ENCODE measurements around the gene EI24. TPM values are rescaled to one million over a fixed set of nuclear protein-coding genes. Genes with fewer than 3 reads are reported as not detected.

The EI24 gene
- total and polyA plus RNA-seq, 2 of the 8 experiments (the other 6 are each of a cell fraction or from before 2014, with no cell fraction given): 135 to 264 TPM

- Histone ChIP-seq H2BK15ac (ENCODE audit: low read length) (no peak overlapping the region), H3K9ac (replicated peaks in 1 of 4; ENCODE audit: extremely low read depth in 1 of 4, low read depth in 3 of 4, low read length in 3 of 4) (no peak overlapping the region), H3K9me3 (ENCODE audit: insufficient read depth in 2 of 2, low read depth in 1 of 2, low read length in 1 of 2) (peaks cover 28 to 37% of the 10 kb centered on the region in 2 experiments), H2BK20ac (ENCODE audit: low read length) (no peak overlapping the region), H3K14ac (ENCODE audit: insufficient read length) (no peak overlapping the region), H3K18ac (ENCODE audit: extremely low read depth, low read length) (no peak overlapping the region), H3K27me3 (replicated peaks in 1 of 4; ENCODE audit: control insufficient read depth in 3 of 4, extremely low read depth in 1 of 4, insufficient read depth in 3 of 4, low read length in 3 of 4) (no peaks in the 10 kb centered on the region), H3K56ac (replicated peaks; ENCODE audit: insufficient read length, low read depth, low read length) (no peak overlapping the region), H3K36me3 (ENCODE audit: control insufficient read depth in 2 of 4, insufficient read depth in 4 of 4, low read length in 3 of 4) (no peaks in the 10 kb centered on the region), H3K4me1 (replicated peaks in 1 of 4; ENCODE audit: control insufficient read depth in 3 of 4, insufficient read depth in 4 of 4, low read length in 3 of 4) (no peaks in the 10 kb centered on the region), H3K79me2 (ENCODE audit: control insufficient read depth in 1 of 2, insufficient read depth in 2 of 2, low read length in 2 of 2) (no peaks in the 10 kb centered on the region), H2BK120ac (replicated peaks; ENCODE audit: low read depth, low read length) (no peak overlapping the region), H3K27ac (ENCODE audit: low read depth, low read length) (no peak overlapping the region), H3K79me1 (ENCODE audit: low read depth, low read length) (no peaks in the 10 kb centered on the region), H4K91ac (replicated peaks; ENCODE audit: insufficient read length, low read length) (no peak overlapping the region), H3K23me2 (ENCODE audit: low read depth, low read length) (no peaks in the 10 kb centered on the region), H3K4me2 (ENCODE audit: insufficient read depth in 1 of 2, low read depth in 2 of 2, low read length in 2 of 2) (no peak overlapping the region), H2BK5ac (ENCODE audit: low read depth, low read length) (no peak overlapping the region), H2AK5ac (ENCODE audit: low read depth, low read length) (no peak overlapping the region), H4K20me1 (replicated peaks in 1 of 2; ENCODE audit: control insufficient read depth in 1 of 2, insufficient read depth in 2 of 2, low read length in 2 of 2) (no peaks in the 10 kb centered on the region), H2BK12ac (ENCODE audit: low read depth, low read length) (no peak overlapping the region), H4K5ac (ENCODE audit: insufficient read length, low read depth, low read length) (no peak overlapping the region), H3K4ac (replicated peaks; ENCODE audit: insufficient read length, low read depth, low read length) (no peak overlapping the region), H3K23ac (ENCODE audit: insufficient read length) (no peak overlapping the region), H3K4me3 (ENCODE audit: extremely low read depth in 1 of 4, insufficient read depth in 2 of 4, low read depth in 3 of 4, low read length in 4 of 4) (no peak overlapping the region), H4K8ac (ENCODE audit: extremely low read depth, insufficient read depth, low read length) (no peak overlapping the region), H2AFZ (ENCODE audit: low read length) (no peak overlapping the region)
- no peak for FAIRE-seq
- DNase-seq (ENCODE audit: low read depth in 1 of 2, low spot score in 2 of 2): no peak
- WGBS, 2 experiments (ENCODE audit: extremely low coverage in 1 of 2, insufficient coverage in 1 of 2, insufficient read length in 1 of 2, insufficient replicate concordance in 2 of 2, low coverage in 1 of 2, low lambda C conversion rate in 2 of 2, missing lambda C conversion rate in 1 of 2): 95% methylated on average over 1 of the region's 1 CpG; no CpG with 5 or more reads in 1 of the 2 experiments
- ChIA-PET POLR2A (ENCODE audit: partially characterized antibody) (interaction anchor here (2.1 kb wide), 1 partner anchor 39 kb away, joined by 5 read pairs; the partner anchor contains the start of gene STT3A), CTCF (ENCODE audit: partially characterized antibody) (no interaction called here)
- TF ChIP-seq CBX5 (IDR thresholded peaks at IDR 0.05; ENCODE audit: low read depth, low read length) (0 out of 2 replicates have a peak, but pooled peaks have one; percentile 76), BCL11A (IDR thresholded peaks at IDR 0.05; ENCODE audit: low read depth in 2 of 2, low read length in 2 of 2) (no peak)
Measured at GRCh38 chr11:125553357-125553756, 15.9 kb upstream of the EI24 start.

All from H1 (cell line).